OCI-LY7 (cell line): ENCODE data around the gene NLGN1. TPM values are rescaled to one million over a fixed set of nuclear protein-coding genes. Genes with fewer than 3 reads are reported as not detected.

Experiments
- BruUV-seq: library from RNA; stranded (reverse); fragments of 400-500 nt; replicated peaks from 2 replicates; lab custom pipeline; 2021; lab: Mats Ljungman, UMichigan
- CTCF ChIA-PET: fragments of 300-600 bp; sonication (Branson Sonifier 250); formaldehyde crosslinking; loops from one replicate; lab custom pipeline; 2022; ENCODE audit warnings: antibody characterized with exemption; ENCODE audit not compliant: unreplicated experiment; lab: Charles Lee
- POLR2A ChIA-PET: fragments of 300-600 bp; sonication (Branson Sonifier 250); formaldehyde crosslinking; loops from one replicate; lab custom pipeline; 2022; ENCODE audit warnings: antibody characterized with exemption; lab: Charles Lee
- DNase-seq: peaks from one replicate; pipeline ENCODE4 v3.0.0-alpha.2; 2015; ENCODE audit warnings: low spot score
- H2AFZ ChIP-seq: fragments of 200-600 bp; sonication (generic), shearing (Covaris generic); 2 replicates; pipeline ENCODE4 v1.6.1; 2014; ENCODE audit warnings: mild to moderate bottlenecking, antibody characterized with exemption, low read length, moderate library complexity
- H3K27ac ChIP-seq: fragments of 200-600 bp; sonication (generic); 2 replicates; pipeline ENCODE4 v1.5.1; 2014; ENCODE audit warnings: mixed run types, low read depth, mild to moderate bottlenecking, moderate library complexity, low read length, inconsistent platforms; ENCODE audit not compliant: poor library complexity, severe bottlenecking
- H3K36me3 ChIP-seq: fragments of 200-600 bp; sonication (generic); 2 replicates; pipeline ENCODE4 v1.6.1; 2014; ENCODE audit warnings: mild to moderate bottlenecking, antibody characterized with exemption, low read length, moderate library complexity, mixed read lengths; ENCODE audit not compliant: insufficient read depth
- H3K4me1 ChIP-seq: fragments of 200-600 bp; sonication (generic); 2 replicates; pipeline ENCODE4 v1.5.1; 2014; ENCODE audit warnings: mild to moderate bottlenecking, low read length; ENCODE audit not compliant: insufficient read depth, poor library complexity, severe bottlenecking
- H3K4me2 ChIP-seq: fragments of 200-600 bp; sonication (generic); 2 replicates; pipeline ENCODE4 v1.6.1; 2014; ENCODE audit warnings: mild to moderate bottlenecking, low read length
- H3K4me3 ChIP-seq: fragments of 200-600 bp; sonication (generic); 2 replicates; pipeline ENCODE4 v1.5.1; 2014; ENCODE audit warnings: mild to moderate bottlenecking, low read depth, low read length; ENCODE audit not compliant: poor library complexity, severe bottlenecking
- H3K79me2 ChIP-seq: fragments of 200-600 bp; sonication (generic); 2 replicates; pipeline ENCODE4 v1.6.1; 2016; ENCODE audit warnings: low read depth, mild to moderate bottlenecking, low read length, moderate library complexity, mixed read lengths; ENCODE audit not compliant: insufficient read depth
- H3K9me2 ChIP-seq: fragments of 200-600 bp; sonication (generic); 2 replicates; pipeline ENCODE4 v1.6.1; 2016; ENCODE audit warnings: mild to moderate bottlenecking, low read length, mixed read lengths; ENCODE audit not compliant: insufficient read depth
- H3K9me3 ChIP-seq: fragments of 200-600 bp; sonication (generic); 2 replicates; pipeline ENCODE4 v1.6.1; 2014; ENCODE audit warnings: mild to moderate bottlenecking, mixed run types, low read length, mixed read lengths
- H4K20me1 ChIP-seq: fragments of 200-600 bp; sonication (generic); 2 replicates; pipeline ENCODE4 v1.6.1; 2014; ENCODE audit warnings: mild to moderate bottlenecking, antibody characterized with exemption, low read length, moderate library complexity, mixed read lengths; ENCODE audit not compliant: insufficient read depth
- EZH2phosphoT487 ChIP-seq: fragments of 200-600 bp; sonication (generic); IDR thresholded peaks from 2 replicates; pipeline ENCODE4 v1.6.1; 2018; ENCODE audit warnings: low read depth, borderline replicate concordance, mild to moderate bottlenecking, mixed run types, antibody characterized with exemption, low read length, moderate library complexity, mixed read lengths
- intact Hi-C: fragments of 100-400 bp; cut with micrococcal nuclease; formaldehyde crosslinking; loops from one replicate; pipeline ENCODE4 v1.10.0; 2022; ENCODE audit not compliant: unreplicated experiment
- total RNA-seq, 2 experiments: library from RNA; depleted of rRNA in 1 of 2; stranded (reverse); fragments of >200 nt in 1 of 2; shearing (Covaris generic) in 1 of 2; gene quantifications; 2 replicates each; pipeline ENCODE4 v1.2.3, GENCODE V29; 2014 to 2022
- TF ChIP-seq, protein P1 (sequence below): fragments of 200-600 bp; sonication (generic); conservative IDR thresholded peaks from 2 replicates; pipeline ENCODE4 v1.5.1; 2014; ENCODE audit warnings: mild to moderate bottlenecking, antibody characterized with exemption, low read length, moderate library complexity, mixed read lengths

NLGN1 gene
- total RNA-seq, 2 experiments from 2014 or later: not detected

DNA sequence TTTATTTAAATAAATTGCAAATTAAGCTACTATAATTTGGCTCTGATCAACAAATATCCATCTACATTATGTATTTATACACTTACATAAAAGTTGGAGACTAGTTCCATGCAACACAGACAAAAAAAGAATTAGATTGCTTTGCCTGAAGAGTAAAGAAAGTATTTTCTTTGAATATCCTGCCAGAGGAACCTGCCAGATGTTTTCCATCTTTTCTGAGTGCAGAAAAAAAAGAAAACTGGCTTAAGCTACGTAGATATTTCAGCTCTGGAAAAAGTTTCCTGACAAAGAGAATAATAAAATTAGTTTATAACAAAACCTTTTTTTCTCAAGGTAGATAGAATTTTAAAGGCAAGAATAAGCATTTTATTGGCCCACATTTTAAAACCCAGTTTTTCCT is 854.1 kb downstream of the NLGN1 start:
- Histone ChIP-seq H3K27ac (no peak overlapping the region), H3K36me3 (no peaks in the 10 kb centered on the region), H3K4me1 (no peaks in the 10 kb centered on the region), H3K79me2 (no peaks in the 10 kb centered on the region), H4K20me1 (no peaks in the 10 kb centered on the region), H3K9me3 (no peaks in the 10 kb centered on the region), H3K4me3 (no peak overlapping the region), H2AFZ (no peak overlapping the region), H3K9me2 (no peaks in the 10 kb centered on the region), H3K4me2 (no peak overlapping the region)
- no TSS peak for BruUV-seq
- intact Hi-C loops: no loop called here
- ChIA-PET CTCF (no interaction called here), POLR2A (no interaction called here)
- no peak for DNase-seq
- TF ChIP-seq EZH2phosphoT487: no peak
- TF ChIP-seq, protein P1, sequence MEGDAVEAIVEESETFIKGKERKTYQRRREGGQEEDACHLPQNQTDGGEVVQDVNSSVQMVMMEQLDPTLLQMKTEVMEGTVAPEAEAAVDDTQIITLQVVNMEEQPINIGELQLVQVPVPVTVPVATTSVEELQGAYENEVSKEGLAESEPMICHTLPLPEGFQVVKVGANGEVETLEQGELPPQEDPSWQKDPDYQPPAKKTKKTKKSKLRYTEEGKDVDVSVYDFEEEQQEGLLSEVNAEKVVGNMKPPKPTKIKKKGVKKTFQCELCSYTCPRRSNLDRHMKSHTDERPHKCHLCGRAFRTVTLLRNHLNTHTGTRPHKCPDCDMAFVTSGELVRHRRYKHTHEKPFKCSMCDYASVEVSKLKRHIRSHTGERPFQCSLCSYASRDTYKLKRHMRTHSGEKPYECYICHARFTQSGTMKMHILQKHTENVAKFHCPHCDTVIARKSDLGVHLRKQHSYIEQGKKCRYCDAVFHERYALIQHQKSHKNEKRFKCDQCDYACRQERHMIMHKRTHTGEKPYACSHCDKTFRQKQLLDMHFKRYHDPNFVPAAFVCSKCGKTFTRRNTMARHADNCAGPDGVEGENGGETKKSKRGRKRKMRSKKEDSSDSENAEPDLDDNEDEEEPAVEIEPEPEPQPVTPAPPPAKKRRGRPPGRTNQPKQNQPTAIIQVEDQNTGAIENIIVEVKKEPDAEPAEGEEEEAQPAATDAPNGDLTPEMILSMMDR: no peak

DNA sequence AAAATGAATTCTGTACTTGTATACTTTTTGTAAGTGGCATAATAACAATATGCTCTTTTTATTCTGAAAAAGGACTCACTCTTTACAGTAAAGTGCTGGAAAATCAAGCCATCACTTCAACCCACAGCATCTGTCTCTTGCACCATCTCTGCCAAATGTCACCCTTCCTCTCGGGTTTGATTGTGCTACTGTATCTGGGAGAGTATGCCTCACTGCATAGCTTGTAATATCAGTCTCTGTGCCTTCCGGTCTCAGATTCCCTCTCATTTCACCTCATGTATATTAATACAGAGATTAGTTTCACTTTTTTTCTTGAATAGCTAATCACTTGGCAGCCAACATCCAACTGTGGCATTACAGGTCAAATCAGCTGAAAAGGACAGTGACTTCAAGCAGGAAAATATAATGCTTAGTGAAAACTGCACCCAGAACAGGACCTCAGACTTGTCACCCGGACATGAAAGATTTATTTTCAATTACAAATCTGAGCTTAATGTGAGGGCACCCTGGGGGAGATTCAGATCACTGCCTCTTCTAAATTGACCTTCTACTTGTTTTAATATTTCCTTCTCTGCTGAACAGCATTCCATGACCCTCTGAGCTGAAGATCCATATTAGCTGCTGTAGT is 855.8 kb downstream of the NLGN1 start:
- Histone ChIP-seq H3K4me2 (no peak overlapping the region), H2AFZ (no peak overlapping the region), H3K4me3 (no peak overlapping the region), H4K20me1 (no peaks in the 10 kb centered on the region), H3K9me3 (no peaks in the 10 kb centered on the region), H3K4me1 (no peaks in the 10 kb centered on the region), H3K79me2 (no peaks in the 10 kb centered on the region), H3K9me2 (no peaks in the 10 kb centered on the region), H3K36me3 (no peaks in the 10 kb centered on the region), H3K27ac (no peak overlapping the region)
- intact Hi-C loops: no loop called here
- TF ChIP-seq EZH2phosphoT487: no peak
- TF ChIP-seq, protein P1: no peak
- BruUV-seq: no TSS peak
- no peak for DNase-seq
- POLR2A ChIA-PET: interaction anchor here (0.6 kb wide), 1 partner anchor 199 kb away, joined by 3 read pairs; no protein-coding TSS in a partner anchor
- CTCF ChIA-PET: no interaction called here

DNA sequence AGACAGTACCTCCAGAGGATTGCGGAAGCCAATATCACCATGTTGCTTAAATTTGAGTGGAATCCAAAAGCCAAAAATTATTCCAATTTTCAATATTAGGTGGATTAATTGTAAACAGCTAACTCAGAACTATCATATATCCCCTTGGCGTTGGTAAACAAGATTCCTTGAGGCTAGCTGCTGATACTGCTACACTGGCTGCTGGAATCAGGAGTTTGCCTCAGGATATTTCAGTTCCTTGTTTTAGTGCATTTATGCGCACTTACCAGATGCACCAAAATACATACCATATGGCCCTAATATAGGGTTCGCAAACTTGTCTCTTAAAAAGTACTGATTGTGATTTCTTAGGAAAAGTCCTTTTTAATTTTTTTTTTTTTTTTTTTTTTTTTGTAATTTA is 856.4 kb downstream of the NLGN1 start:
- CTCF ChIA-PET: no interaction called here
- intact Hi-C loops: no loop called here
- BruUV-seq: no TSS peak

More for the DNA sequence above, 856.4 kb downstream of the NLGN1 start:
- H3K9me2 ChIP-seq: no peaks in the 10 kb centered on the region
- H2AFZ ChIP-seq: no peak overlapping the region
- DNase-seq: no peak
- H4K20me1 ChIP-seq: no peaks in the 10 kb centered on the region
- POLR2A ChIA-PET: interaction anchor here (0.6 to 0.7 kb wide), 2 partner anchors 17 to 540 kb away, joined by 3 to 6 read pairs; no protein-coding TSS in a partner anchor
- no peak overlapping the region for H3K4me3 ChIP-seq
- H3K4me2 ChIP-seq: no peak overlapping the region
- no peaks in the 10 kb centered on the region for H3K36me3 ChIP-seq
- H3K9me3 ChIP-seq: no peaks in the 10 kb centered on the region
- no peaks in the 10 kb centered on the region for H3K79me2 ChIP-seq
- H3K4me1 ChIP-seq: no peaks in the 10 kb centered on the region
- TF ChIP-seq, protein P1: no peak
- TF ChIP-seq EZH2phosphoT487: no peak
- no peak overlapping the region for H3K27ac ChIP-seq
